Peyer's patch (tissue), 4 donors: Measurements from ENCODE around the gene SLC13A5. TPM values are rescaled to one million over a fixed set of nuclear protein-coding genes. Genes with fewer than 3 reads are reported as not detected.

Source experiments
- DNase-seq, 3 donors: peaks; one replicate each; pipeline ENCODE4 v3.0.0-alpha.2; 2017 to 2019
- H3K27ac ChIP-seq, 4 donors: fragments of 200-600 bp; sonication (generic); one replicate each; pipeline ENCODE4 v1.5.1; 2016 to 2019
- H3K27me3 ChIP-seq, 2 donors: fragments of 200-600 bp; sonication (generic); one replicate each; pipeline ENCODE4 v1.5.1; 2019
- H3K36me3 ChIP-seq, 3 donors: fragments of 200-600 bp; sonication (generic); one replicate each; pipeline ENCODE4 v1.5.1; 2016 to 2019
- H3K4me1 ChIP-seq, 4 donors: fragments of 200-600 bp; sonication (generic); one replicate each; pipeline ENCODE4 v1.5.1; 2016 to 2019
- H3K4me3 ChIP-seq, 4 donors: fragments of 200-600 bp; sonication (generic); 1 replicate in 3 of 4; 2 replicates in 1 of 4; pipeline ENCODE4 v1.5.1; 2016 to 2019; ENCODE audit warnings: mild to moderate bottlenecking in 1 of 4
- H3K9me3 ChIP-seq, 4 donors: fragments of 200-600 bp; sonication (generic); one replicate each; pipeline ENCODE4 v1.5.1; 2016 to 2019; ENCODE audit warnings: mild to moderate bottlenecking in 1 of 4
- POLR2A ChIP-seq, 2 donors: fragments of 450-650 bp; IDR thresholded peaks; one replicate each; pipeline ENCODE4 v1.5.1; 2017; ENCODE audit warnings: antibody characterized with exemption in 2 of 2, mild to moderate bottlenecking in 2 of 2, moderate library complexity in 2 of 2
- total RNA-seq, 4 donors: library from RNA; depleted of rRNA; stranded (reverse); fragments of >200 nt; gene quantifications; one replicate each; pipeline ENCODE4 v1.1.0, GENCODE V29; 2016
- TF ChIP-seq, protein P1 (sequence below), 6 experiments: fragments of 450-650 bp in 4 of 6; fragments of 200-600 bp in 2 of 6; sonication (generic) in 1 of 6; IDR thresholded peaks; one replicate each; pipeline ENCODE4 v1.5.1; 2017 to 2019; ENCODE audit warnings: antibody characterized with exemption in 6 of 6, mild to moderate bottlenecking in 3 of 6, moderate library complexity in 1 of 6

Gene SLC13A5
- total RNA-seq, 4 donors from 2014 or later, result not detected

DNA sequence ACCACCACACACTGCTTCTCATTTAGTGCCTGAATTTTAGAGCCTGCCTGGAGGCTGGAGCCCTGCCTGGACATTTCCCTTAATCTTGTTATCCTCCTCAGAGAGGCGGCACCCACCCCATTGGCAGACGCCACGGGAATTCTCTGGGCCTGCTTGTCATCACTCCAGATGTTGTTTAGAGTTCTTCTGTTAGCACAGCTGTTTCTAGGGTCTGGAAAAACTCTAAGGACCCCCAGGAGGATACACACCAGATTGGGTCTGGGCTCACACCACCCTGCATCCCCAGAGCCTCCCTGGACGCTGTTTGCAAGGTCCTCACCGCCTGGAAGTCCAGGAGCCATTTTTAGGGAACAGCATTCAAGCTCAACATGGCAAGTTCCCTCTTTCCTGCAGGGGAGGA is 42.1 kb upstream of the SLC13A5 start:
- H3K4me3 ChIP-seq, result peak overlapping the region; percentile 53 to 70 (median 59)
- TF ChIP-seq, protein P1, sequence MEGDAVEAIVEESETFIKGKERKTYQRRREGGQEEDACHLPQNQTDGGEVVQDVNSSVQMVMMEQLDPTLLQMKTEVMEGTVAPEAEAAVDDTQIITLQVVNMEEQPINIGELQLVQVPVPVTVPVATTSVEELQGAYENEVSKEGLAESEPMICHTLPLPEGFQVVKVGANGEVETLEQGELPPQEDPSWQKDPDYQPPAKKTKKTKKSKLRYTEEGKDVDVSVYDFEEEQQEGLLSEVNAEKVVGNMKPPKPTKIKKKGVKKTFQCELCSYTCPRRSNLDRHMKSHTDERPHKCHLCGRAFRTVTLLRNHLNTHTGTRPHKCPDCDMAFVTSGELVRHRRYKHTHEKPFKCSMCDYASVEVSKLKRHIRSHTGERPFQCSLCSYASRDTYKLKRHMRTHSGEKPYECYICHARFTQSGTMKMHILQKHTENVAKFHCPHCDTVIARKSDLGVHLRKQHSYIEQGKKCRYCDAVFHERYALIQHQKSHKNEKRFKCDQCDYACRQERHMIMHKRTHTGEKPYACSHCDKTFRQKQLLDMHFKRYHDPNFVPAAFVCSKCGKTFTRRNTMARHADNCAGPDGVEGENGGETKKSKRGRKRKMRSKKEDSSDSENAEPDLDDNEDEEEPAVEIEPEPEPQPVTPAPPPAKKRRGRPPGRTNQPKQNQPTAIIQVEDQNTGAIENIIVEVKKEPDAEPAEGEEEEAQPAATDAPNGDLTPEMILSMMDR (IDR thresholded peaks at IDR 0.05), result no peak
- TF ChIP-seq POLR2A (IDR thresholded peaks at IDR 0.05), result no peak
- no peaks in the 10 kb centered on the region for H3K9me3 ChIP-seq
- H3K27me3 ChIP-seq, result no peaks in the 10 kb centered on the region
- peak overlapping the region; percentile 75 to 86 (median 80) for H3K27ac ChIP-seq
- H3K36me3 ChIP-seq, result peaks cover 0 to 24% (median 0%) of the 10 kb centered on the region in 3 donors
- DNase-seq, result no peak
- peaks cover 0 to 41% (median 6%) of the 10 kb centered on the region in 4 donors for H3K4me1 ChIP-seq

DNA sequence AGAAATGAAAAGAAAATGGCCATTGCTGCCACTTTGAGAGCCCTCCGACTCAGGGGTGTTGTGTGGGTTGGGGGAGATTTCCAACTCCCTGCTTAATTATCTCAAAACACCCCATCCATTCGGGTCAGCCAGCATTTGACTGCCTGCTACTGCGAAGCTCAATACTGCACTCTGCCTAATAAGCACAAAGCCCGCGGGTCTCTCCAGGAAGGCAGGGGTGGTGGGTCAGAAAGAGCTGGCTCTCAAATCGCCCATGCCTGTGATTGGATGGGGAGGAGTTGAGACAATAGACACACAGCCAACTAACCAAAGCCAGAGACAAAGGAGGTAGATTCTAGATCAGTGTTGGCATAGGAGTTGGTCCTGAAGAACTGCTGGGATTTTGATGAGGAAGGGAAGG is 40.4 kb upstream of the SLC13A5 start:
- no peak for DNase-seq
- Histone ChIP-seq H3K4me3 (no peak overlapping the region), H3K27me3 (no peaks in the 10 kb centered on the region), H3K4me1 (peaks cover 0 to 41% (median 6%) of the 10 kb centered on the region in 4 donors), H3K36me3 (peaks cover 0 to 9% (median 0%) of the 10 kb centered on the region in 3 donors), H3K27ac (peak overlapping the region; percentile 45 to 82 (median 62)), H3K9me3 (no peaks in the 10 kb centered on the region)
- TF ChIP-seq, protein P1 (IDR thresholded peaks at IDR 0.05), result no peak
- TF ChIP-seq POLR2A (IDR thresholded peaks at IDR 0.05), result no peak

DNA sequence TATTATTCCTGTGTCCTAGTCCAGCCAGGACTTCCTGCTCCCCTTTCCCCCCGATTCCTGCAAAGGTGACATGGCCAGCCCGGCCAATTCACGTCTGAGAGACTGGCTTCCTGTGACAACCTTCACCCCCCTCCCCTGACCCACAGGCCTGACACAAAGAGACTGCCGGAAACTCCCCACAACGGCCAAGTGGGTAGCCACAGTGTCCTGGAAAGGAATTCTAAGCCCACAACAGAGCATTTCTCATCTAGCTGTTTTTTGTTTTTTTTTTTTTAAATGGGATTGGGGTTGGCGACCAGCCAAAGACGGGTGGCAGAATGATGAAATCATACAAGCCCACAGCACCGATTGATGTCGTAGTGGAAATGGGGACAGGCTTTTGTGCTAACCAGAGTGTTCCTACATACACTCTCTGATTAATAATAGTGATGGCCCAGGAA is 39.9 kb upstream of the SLC13A5 start:
- Histone ChIP-seq H3K4me3 (no peak overlapping the region), H3K36me3 (peaks cover 0 to 4% (median 0%) of the 10 kb centered on the region in 3 donors), H3K4me1 (peaks cover 0 to 36% (median 6%) of the 10 kb centered on the region in 4 donors), H3K27me3 (no peaks in the 10 kb centered on the region), H3K9me3 (no peaks in the 10 kb centered on the region), H3K27ac (peak overlapping the region; percentile 45 to 82 (median 62))
- TF ChIP-seq POLR2A (IDR thresholded peaks at IDR 0.05), result no peak
- TF ChIP-seq, protein P1 (IDR thresholded peaks at IDR 0.05), result no peak
- DNase-seq, result peak in 1 of 3 donors; percentile 61

DNA sequence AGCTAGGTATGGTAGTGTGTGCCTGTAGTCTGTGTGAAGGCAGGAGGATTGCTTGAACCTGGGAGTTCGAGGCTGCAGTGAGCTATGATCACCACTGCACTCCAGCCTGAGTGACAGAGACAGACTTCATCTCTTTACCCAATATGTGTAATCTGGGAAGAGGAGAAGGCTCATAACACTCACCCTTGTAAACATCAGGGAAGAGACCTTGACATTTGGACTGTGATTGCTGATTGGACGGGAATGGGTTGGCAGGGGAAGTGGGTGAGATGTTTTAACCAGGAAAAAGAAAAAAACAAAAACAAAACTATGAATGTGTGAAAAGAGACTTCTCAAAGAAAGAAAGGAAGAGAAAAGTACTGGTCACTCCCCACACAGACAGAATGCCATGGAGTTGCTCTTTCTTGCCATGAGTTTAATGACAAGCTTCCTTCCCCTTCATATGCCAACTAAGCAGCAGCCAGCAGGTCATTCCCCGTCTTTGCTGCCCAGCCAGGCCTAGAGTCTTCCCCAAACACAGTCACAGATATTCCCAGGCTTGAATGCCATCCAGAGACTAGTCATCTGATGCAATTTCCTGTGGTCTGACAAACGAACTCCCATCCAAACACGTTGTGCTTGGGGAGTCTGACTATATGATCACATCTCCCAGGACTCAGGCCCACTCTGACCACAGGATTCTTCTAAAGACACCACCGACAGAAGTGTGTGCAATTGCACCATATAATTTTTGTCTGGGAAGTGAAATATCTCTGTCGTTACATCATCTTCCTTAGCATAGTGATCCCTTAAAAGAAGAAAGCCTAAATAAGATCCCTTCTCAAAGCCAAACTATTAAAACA is 39.1 kb upstream of the SLC13A5 start:
- peak overlapping the region; percentile 45 to 82 (median 62) for H3K27ac ChIP-seq
- no peaks in the 10 kb centered on the region for H3K9me3 ChIP-seq
- TF ChIP-seq, protein P1 (IDR thresholded peaks at IDR 0.05), result no peak
- TF ChIP-seq POLR2A (IDR thresholded peaks at IDR 0.05), result no peak
- H3K4me3 ChIP-seq, result no peak overlapping the region
- peak in 1 of 3 donors; percentile 51 for DNase-seq
- H3K36me3 ChIP-seq, result no peaks in the 10 kb centered on the region
- H3K4me1 ChIP-seq, result peaks cover 0 to 29% (median 6%) of the 10 kb centered on the region in 4 donors
- no peaks in the 10 kb centered on the region for H3K27me3 ChIP-seq

DNA sequence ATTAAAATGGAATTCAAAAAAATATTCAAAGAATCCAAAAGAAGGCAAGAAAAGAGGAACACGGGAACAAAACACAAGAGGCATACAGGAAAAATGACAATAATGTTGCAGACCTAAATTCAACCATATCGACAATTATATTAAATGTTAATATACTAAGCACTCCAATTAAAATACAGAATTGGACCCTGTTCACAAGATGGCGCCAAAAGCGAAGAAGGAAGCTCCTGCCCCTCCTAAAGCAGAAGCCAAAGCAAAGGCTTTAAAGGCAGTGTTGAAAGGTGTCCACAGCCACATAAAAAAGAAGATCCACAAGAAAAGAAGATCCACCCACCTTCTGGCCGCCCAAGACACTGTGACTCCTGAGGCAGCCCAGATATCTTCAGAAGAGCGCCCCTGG is 36.4 kb upstream of the SLC13A5 start:
- Histone ChIP-seq H3K27ac (no peak overlapping the region), H3K27me3 (no peaks in the 10 kb centered on the region), H3K4me1 (peaks cover 0 to 11% (median 3%) of the 10 kb centered on the region in 4 donors), H3K4me3 (no peak overlapping the region), H3K36me3 (no peaks in the 10 kb centered on the region), H3K9me3 (no peaks in the 10 kb centered on the region)
- no peak for DNase-seq
- TF ChIP-seq, protein P1 (IDR thresholded peaks at IDR 0.05), result no peak
- no peak for TF ChIP-seq POLR2A (IDR thresholded peaks at IDR 0.05)
